IMR-90 (cell line): ENCODE measurements around the gene VAC14.

Source experiments
- CTCF ChIP-seq: conservative IDR thresholded peaks from 2 replicates; pipeline ENCODE4 v1.5.1; 2012; ENCODE audit warnings: mild to moderate bottlenecking, low read depth, low read length, improper control_type of control experiment
- ELK1 ChIP-seq: fragments of 150-350 bp; IDR thresholded peaks from 2 replicates; pipeline ENCODE4 v1.6.1; 2016; ENCODE audit warnings: low read depth, mild to moderate bottlenecking, low read length, moderate library complexity, borderline replicate concordance
- FOS ChIP-seq: fragments of 150-350 bp; IDR thresholded peaks from 2 replicates; pipeline ENCODE4 v1.6.1; 2016; ENCODE audit warnings: low read depth, low read length
- POLR2A ChIP-seq: IDR thresholded peaks from 2 replicates; pipeline ENCODE4 v1.6.1; 2012; ENCODE audit warnings: mild to moderate bottlenecking, low read depth, low read length

- TF ChIP-seq CTCF (no peak), FOS (no peak), ELK1 (no peak), POLR2A (no peak)
Observed at GRCh38 chr16:70649300-70649699, 151.7 kb downstream of the VAC14 start.
